Fibroblast of villous mesenchyme (primary cell): ENCODE results near the gene NDN. TPM values are rescaled to one million over a fixed set of nuclear protein-coding genes. Genes with fewer than 3 reads are reported as not detected.
A peak's percentile ranks its signal among the peaks of the same experiment; 100 is the strongest.

Source experiments
- DNase-seq: peaks from one replicate; pipeline ENCODE4 v3.0.0-alpha.2; 2010; ENCODE audit warnings: low read depth
- H3K4me3 ChIP-seq: 2 replicates; pipeline ENCODE4 v1.5.1; 2011; ENCODE audit warnings: low read depth, mild to moderate bottlenecking, low read length
- total RNA-seq: library from RNA; depleted of rRNA; stranded (reverse); fragments of >200 nt; gene quantifications from 2 replicates; pipeline ENCODE4 v1.2.3, GENCODE V29; 2012
- TF ChIP-seq, protein P1 (sequence below): IDR thresholded peaks from 2 replicates; pipeline ENCODE4 v1.5.1; 2012; ENCODE audit warnings: low read depth, mild to moderate bottlenecking, low read length; ENCODE audit not compliant: insufficient read depth

Gene NDN
- total RNA-seq, 1 donor = 51.0 TPM

DNA sequence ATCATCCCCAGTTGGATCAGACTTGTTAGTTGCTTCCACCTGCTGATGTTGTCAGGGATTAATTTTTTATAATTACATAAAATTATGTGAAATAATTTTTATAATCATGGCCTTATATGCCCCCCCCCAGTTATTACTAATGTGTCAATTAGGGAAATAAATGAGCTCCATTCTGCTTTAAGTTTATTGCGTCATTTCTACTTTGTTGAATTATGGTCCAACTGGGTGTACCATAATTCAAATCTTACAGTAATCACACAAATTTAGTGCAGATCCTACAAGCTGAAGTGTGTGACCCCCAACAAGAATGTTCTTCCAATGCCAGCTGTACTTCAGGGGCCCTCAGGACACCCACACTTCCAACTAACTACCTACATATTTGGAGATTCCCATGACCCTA lies 7.5 kb upstream of the NDN start:
- no peak for DNase-seq
- no peak overlapping the region for H3K4me3 ChIP-seq
- TF ChIP-seq, protein P1, sequence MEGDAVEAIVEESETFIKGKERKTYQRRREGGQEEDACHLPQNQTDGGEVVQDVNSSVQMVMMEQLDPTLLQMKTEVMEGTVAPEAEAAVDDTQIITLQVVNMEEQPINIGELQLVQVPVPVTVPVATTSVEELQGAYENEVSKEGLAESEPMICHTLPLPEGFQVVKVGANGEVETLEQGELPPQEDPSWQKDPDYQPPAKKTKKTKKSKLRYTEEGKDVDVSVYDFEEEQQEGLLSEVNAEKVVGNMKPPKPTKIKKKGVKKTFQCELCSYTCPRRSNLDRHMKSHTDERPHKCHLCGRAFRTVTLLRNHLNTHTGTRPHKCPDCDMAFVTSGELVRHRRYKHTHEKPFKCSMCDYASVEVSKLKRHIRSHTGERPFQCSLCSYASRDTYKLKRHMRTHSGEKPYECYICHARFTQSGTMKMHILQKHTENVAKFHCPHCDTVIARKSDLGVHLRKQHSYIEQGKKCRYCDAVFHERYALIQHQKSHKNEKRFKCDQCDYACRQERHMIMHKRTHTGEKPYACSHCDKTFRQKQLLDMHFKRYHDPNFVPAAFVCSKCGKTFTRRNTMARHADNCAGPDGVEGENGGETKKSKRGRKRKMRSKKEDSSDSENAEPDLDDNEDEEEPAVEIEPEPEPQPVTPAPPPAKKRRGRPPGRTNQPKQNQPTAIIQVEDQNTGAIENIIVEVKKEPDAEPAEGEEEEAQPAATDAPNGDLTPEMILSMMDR = no peak

DNA sequence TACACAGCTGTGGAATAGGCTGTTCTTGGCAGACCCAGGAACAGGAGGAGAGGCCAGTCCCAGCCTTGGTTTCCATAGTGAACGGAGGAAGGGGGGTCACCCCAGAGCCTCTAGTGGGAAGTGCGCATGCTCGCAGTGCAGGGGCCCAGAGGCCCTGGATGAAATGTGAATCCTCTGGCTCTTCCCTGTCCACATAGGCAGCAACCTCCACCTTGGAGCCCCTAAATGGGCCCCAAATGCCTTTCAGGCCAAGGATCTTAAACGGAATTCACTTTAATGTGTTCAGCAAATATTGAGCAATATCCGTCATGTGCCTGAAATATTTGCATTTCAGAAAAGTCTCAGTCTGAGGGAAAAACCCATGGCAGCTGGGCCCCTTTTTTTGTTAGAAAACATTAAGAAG lies 3.3 kb upstream of the NDN start:
- DNase-seq = peak; percentile 70
- no peak overlapping the region for H3K4me3 ChIP-seq
- TF ChIP-seq, protein P1 = no peak

DNA sequence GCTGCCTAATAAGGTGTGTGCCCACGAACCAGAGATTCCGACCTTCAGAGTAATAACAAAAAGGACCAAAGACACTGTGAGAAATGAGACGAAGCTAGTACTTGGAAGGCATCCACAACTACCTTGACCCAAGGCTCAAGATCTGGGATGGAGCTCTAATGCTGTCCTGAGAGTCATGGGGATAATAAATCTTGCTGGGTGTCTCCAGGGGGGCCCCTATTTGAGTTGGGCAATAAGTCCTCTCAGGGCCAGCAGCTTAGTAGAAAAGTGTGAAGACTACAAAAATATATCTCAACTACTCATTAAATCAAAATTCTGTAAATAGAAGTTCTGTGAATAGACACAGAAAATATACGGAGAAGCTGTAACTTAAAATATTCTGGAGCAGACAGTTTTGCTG lies 2.9 kb upstream of the NDN start:
- no peak for DNase-seq
- no peak overlapping the region for H3K4me3 ChIP-seq
- TF ChIP-seq, protein P1 = no peak

DNA sequence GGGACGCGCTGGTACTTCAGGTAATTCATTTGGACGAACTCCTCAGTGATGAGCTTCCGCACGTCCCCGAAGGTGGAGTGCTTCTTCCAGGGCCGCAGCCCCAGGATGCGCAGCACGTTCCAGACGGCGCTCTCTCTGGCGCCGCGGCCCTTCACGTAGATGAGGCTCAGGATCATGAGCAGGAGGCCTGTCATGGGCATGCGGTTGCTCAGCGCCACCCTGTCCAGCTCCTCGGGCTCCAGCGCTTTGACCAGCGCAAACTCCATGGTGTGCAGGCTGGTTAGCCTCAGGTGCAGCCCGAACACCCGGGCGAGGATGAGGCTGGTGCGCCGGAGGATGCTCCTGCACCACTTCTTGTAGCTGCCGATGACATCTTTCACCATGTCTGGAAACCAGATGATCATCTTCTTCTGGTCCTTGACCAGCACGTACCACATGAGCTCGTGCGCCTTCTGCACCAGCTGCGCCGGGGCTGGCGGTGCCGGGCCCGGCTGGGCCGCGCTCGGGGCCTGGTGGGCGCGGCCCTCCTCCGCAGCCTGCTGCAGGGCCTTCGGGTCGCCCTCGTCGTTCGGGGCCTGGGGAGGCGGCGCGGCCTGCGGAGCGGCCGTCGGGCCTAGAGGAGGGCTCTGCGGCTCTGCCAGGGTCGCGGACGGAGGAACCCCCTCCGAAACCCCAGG lies 501 bp downstream of the NDN start:
- DNase-seq = no peak
- TF ChIP-seq, protein P1 = no peak
- peak overlapping the region; percentile 55 for H3K4me3 ChIP-seq

DNA sequence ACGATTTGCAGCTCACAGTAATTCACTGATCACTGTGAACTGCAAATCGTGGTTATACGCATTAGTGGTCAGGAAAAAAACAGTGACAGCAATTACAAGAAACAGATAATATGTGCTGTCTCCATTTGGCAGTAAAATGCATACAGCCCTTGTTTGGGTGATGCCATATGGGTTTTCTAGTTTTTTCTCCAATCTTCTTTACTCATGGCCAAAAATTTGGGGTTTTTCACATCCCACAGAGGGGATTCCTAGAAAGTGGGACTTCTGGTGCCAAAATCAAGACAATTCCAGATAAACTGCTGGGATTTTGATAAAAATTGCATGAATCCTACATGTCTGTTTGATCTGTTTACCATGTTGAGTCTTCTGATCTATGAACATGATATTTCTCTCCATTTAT lies 15.6 kb downstream of the NDN start:
- DNase-seq = no peak
- H3K4me3 ChIP-seq = no peak overlapping the region
- TF ChIP-seq, protein P1 = no peak

DNA sequence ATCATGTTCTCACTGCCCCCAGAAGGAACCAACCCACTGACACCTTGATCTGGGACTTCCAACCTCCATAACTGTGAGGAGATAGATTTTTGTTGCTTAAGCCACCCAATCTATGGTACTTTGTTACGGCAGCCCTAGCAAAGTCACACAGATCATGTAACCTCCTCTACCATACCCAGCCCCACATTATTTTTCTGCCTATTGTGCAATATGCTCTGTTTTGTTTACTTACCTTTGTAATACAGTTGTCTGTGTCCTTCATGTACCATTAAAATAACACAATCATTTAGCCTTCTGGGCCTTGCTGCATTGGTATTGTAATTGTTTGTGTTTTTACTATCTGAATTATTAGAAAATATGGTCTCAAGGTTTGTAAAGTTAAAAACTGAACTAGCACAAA lies 16.1 kb downstream of the NDN start:
- H3K4me3 ChIP-seq = no peak overlapping the region
- DNase-seq = no peak
- TF ChIP-seq, protein P1 = no peak

DNA sequence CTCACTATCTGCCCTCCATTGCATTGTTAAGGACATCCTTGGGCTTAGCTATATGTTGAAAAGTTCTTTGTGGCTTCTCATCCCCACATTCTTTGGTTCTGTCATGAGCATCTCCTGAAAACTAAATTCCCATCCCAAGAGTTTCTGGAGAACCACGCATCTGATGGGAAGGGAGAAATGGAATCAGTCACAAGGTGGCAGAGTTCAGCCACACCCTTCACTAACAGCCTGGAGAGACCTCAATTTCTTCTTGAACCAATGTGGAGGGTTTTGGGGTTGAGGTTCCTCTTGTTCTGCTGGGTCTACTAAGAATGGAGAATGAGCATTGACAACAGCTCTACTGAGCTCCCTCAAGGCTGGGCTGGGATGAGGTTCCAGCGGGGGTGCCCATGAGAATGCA lies 23.9 kb downstream of the NDN start:
- no peak overlapping the region for H3K4me3 ChIP-seq
- no peak for DNase-seq
- TF ChIP-seq, protein P1 = no peak
